ENCODE results near the gene RPL29. TPM values are rescaled to one million over a fixed set of nuclear protein-coding genes. Genes with fewer than 3 reads are reported as not detected.

Gene RPL29
- total and polyA plus RNA-seq, 2 experiments from 2014 or later = 844 to 1,533 TPM

DNA sequence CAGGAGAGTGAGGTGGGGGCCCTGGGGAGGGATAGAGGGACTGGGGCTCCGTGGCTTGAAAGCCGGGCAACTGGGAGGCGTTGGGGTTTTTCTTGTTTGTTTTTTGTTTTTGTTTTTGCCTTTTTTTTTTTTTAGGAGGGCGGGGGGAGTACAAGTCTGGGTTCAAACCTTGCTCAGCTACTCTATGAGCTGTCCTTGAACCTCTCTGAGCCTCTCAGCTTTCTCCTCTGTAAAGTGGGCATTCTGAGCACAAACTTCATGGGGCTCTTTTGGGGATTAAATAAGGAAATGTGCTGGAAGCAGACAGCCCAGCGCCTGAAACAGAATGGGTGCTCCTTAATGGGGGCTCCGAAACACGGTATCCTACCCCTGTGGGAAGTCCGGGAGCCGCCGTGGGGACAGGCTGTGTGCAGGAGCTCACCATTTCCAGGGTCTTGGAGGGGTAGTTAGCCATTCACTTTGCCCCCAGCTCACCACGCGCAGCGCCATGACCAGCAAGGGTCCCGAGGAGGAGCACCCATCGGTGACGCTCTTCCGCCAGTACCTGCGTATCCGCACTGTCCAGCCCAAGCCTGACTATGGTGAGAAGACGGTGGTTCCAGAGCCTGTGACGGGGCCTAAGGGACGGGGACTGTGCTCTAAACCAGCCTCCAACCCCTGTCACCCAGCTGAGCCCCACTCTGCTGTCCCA lies 12.0 kb downstream of the RPL29 start:
- DNase-seq (ENCODE audit: low read depth in 1 of 2, low spot score in 1 of 2) = no peak
- peak overlapping the region; percentile 86 for H3K27ac ChIP-seq
- H3K27me3 ChIP-seq = no peaks in the 10 kb centered on the region
- peaks cover 16% of the 10 kb centered on the region for H3K4me1 ChIP-seq (ENCODE audit: low read depth)
- TF ChIP-seq, protein P1, sequence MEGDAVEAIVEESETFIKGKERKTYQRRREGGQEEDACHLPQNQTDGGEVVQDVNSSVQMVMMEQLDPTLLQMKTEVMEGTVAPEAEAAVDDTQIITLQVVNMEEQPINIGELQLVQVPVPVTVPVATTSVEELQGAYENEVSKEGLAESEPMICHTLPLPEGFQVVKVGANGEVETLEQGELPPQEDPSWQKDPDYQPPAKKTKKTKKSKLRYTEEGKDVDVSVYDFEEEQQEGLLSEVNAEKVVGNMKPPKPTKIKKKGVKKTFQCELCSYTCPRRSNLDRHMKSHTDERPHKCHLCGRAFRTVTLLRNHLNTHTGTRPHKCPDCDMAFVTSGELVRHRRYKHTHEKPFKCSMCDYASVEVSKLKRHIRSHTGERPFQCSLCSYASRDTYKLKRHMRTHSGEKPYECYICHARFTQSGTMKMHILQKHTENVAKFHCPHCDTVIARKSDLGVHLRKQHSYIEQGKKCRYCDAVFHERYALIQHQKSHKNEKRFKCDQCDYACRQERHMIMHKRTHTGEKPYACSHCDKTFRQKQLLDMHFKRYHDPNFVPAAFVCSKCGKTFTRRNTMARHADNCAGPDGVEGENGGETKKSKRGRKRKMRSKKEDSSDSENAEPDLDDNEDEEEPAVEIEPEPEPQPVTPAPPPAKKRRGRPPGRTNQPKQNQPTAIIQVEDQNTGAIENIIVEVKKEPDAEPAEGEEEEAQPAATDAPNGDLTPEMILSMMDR (IDR thresholded peaks at IDR 0.05; ENCODE audit: low read depth, low read length) = no peak
- H3K9me3 ChIP-seq (ENCODE audit: low read depth) = no peaks in the 10 kb centered on the region
- H3K4me3 ChIP-seq = peak overlapping the region; percentile 27
- H3K36me3 ChIP-seq = no peaks in the 10 kb centered on the region

DNA sequence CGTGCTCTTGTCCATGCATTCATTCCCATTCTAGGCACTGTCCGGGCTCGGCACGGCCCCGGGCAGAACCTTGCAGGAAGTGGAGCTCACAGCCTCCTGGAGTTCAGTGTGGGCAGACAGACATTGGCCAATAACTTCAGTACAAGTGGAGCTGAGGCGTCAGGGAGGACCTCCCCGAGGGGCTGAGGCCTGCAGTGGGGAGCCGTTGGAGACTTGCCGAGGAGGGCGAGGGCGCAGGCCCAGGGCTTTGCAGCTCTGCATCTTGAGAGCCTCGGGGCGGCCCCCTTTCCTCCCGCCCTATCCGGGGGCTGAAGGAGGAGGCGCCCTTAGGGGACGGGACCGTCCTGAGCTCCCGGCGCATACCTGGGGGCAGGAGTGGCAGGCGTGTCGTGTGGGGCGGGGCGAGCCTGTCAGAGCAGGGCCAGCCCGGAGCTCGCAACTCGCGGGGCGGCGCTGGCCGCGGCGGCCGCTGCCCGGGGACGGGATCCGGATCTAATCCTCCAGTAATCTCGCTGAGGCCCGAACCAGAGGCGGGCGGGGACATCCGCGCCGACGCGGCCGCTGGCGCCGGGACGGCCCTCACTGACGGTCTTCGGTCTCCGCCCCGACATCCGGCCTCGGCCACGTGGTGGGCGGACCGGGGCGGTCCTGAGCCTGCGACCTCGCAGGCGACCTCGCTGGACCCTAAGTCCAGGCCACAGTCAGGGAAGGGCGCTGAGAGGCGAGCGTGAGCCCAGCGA lies 12.7 kb downstream of the RPL29 start, which contains the start of gene ACY1:
Gene ACY1 (plus strand): TSS at position 698 of the 740 bp plus-strand sequence. CDS start 530 bp downstream, outside the sequence.
- peak within 1 kb of the TSS; percentile 27 for H3K4me3 ChIP-seq
- H3K4me1 ChIP-seq (ENCODE audit: low read depth) = peaks cover 16% of the 10 kb centered on the region
- TF ChIP-seq, protein P1 (IDR thresholded peaks at IDR 0.05; ENCODE audit: low read depth, low read length) = no peak
- no peaks in the 10 kb centered on the region for H3K27me3 ChIP-seq
- DNase-seq (ENCODE audit: low read depth in 1 of 2, low spot score in 1 of 2) = peak; percentile 91 to 94
- H3K36me3 ChIP-seq = no peaks in the 10 kb centered on the region
- no peaks in the 10 kb centered on the region for H3K9me3 ChIP-seq (ENCODE audit: low read depth)
- peak within 1 kb of the TSS; percentile 86 for H3K27ac ChIP-seq

DNA sequence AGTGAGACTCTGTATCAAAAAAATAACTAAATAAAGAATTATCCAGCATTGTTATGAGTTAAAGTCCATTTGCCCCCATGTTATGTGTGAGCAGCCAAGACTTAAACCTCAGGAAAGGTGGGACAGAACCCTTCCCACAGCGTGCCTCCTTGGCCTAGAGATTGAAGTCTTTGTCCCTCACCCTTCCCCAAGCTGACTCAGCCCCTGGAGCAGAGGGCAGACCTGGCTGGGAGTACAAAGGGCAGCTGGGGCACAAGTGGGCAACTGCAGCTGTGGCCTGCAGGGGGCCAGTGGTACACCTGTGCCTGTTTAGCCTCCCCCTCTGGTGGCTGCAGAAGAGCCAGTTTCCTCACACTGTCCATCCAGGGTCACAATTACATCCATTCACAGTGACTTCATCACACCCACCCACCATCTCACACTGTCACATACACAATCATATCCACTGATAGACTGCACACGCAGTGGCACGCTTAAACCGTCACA lies 13.3 kb downstream of the RPL29 start:
- peak overlapping the region; percentile 86 for H3K27ac ChIP-seq
- DNase-seq (ENCODE audit: low read depth in 1 of 2, low spot score in 1 of 2) = peak in 1 of 2 donors; percentile 57

DNA sequence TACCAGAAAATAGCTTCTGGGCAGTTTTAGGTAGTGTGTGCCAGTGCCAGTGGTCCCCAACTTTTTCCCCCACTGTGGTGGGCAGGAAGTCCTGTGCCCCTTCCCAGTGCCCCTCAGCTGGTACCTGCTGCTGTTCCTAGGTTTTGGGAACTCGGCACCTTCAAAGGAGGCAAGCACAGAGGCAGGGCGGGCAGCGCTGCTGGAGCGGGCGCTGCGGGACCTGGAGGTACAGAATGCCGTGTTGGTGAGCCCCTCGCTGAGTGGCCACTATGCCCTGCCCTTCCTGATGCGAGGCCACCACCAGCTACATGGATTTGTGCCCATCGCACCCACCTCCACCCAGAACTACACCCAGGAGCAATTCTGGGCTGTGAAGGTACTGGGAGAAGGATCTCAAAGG lies 15.4 kb downstream of the RPL29 start:
- peaks cover 23% of the 10 kb centered on the region for H3K4me1 ChIP-seq (ENCODE audit: low read depth)
- DNase-seq (ENCODE audit: low read depth in 1 of 2, low spot score in 1 of 2) = no peak
- TF ChIP-seq, protein P1 (IDR thresholded peaks at IDR 0.05; ENCODE audit: low read depth, low read length) = no peak
- no peaks in the 10 kb centered on the region for H3K9me3 ChIP-seq (ENCODE audit: low read depth)
- no peak overlapping the region for H3K27ac ChIP-seq
- no peak overlapping the region for H3K4me3 ChIP-seq
- no peaks in the 10 kb centered on the region for H3K27me3 ChIP-seq
- H3K36me3 ChIP-seq = no peaks in the 10 kb centered on the region

More for the DNA sequence above, 13.3 kb downstream of the RPL29 start:
- TF ChIP-seq, protein P1 (IDR thresholded peaks at IDR 0.05; ENCODE audit: low read depth, low read length) = peak; percentile 58
- H3K27me3 ChIP-seq = no peaks in the 10 kb centered on the region
- no peaks in the 10 kb centered on the region for H3K9me3 ChIP-seq (ENCODE audit: low read depth)
- peaks cover 16% of the 10 kb centered on the region for H3K4me1 ChIP-seq (ENCODE audit: low read depth)
- H3K36me3 ChIP-seq = no peaks in the 10 kb centered on the region
- H3K4me3 ChIP-seq = peak overlapping the region; percentile 27

DNA sequence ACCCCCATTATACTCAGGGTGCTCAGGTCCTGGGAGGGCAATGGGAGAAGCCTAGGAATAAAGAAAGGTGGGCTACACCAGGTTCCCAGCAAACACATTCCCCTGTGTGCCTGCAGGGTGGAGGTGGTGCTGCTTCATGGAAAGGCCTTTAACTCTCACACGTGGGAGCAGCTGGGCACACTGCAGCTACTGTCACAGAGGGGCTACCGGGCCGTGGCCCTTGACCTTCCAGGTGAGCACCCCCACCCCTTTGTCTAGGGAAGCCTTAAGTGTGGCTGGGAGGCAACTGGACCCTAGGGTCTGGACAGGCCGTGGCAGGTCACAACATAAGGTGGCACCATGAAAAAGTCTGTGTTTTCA lies 17.6 kb downstream of the RPL29 start:
- H3K4me1 ChIP-seq (ENCODE audit: low read depth) = peaks cover 28% of the 10 kb centered on the region
- no peak overlapping the region for H3K4me3 ChIP-seq
- TF ChIP-seq, protein P1 (IDR thresholded peaks at IDR 0.05; ENCODE audit: low read depth, low read length) = no peak
- H3K36me3 ChIP-seq = no peaks in the 10 kb centered on the region
- no peak overlapping the region for H3K27ac ChIP-seq
- no peak for DNase-seq (ENCODE audit: low read depth in 1 of 2, low spot score in 1 of 2)
- no peaks in the 10 kb centered on the region for H3K27me3 ChIP-seq
- no peaks in the 10 kb centered on the region for H3K9me3 ChIP-seq (ENCODE audit: low read depth)

All from cardiac muscle cell (in vitro differentiated cells and primary cell).